Breast epithelium (tissue), 3 donors: ENCODE results near the gene DHX9.

Source experiments
- CTCF ChIP-seq, 3 donors: fragments of 450-650 bp; IDR thresholded peaks; one replicate each; pipeline ENCODE4 v1.5.1; 2016 to 2017; ENCODE audit warnings: antibody characterized with exemption in 3 of 3, mild to moderate bottlenecking in 3 of 3, moderate library complexity in 3 of 3
- POLR2A ChIP-seq: fragments of 450-650 bp; IDR thresholded peaks from one replicate; pipeline ENCODE4 v1.6.1; 2016; ENCODE audit warnings: antibody characterized with exemption, mild to moderate bottlenecking, moderate library complexity

GRCh38 chr1:182863940-182864339 is 24.8 kb downstream of the DHX9 start:
- TF ChIP-seq CTCF (IDR thresholded peaks at IDR 0.05) (no peak), POLR2A (no peak)
